ENCODE measurements around the gene IFNAR1. TPM values are rescaled to one million over a fixed set of nuclear protein-coding genes. Genes with fewer than 3 reads are reported as not detected.

The IFNAR1 gene
- total and polyA plus RNA-seq, 9 of the 15 experiments (the other 6 are each of a cell fraction or from before 2014, with no cell fraction given) = 8.6 to 31.8 (median 14.8) TPM

DNA sequence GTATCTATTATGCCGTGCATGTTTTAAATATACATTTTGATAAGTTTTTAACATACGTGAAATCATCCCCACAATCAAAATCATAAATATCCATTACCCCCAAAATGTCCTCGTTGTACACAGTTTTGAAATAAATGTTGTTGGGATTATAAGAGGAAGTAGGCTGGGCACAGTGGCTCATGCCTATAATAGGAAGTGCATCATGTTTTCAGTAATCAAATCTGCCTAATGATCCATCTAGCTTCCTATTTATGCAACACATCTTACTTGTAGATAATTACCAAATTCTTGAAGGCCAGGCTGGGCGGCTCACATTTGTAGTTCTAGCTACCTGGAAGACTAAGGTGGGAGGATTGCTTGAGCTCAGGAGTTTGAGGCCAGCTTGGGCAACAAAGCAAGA lies 63.4 kb downstream of the IFNAR1 start:
- in situ Hi-C loops (cut with MboI) (no loop called here), intact Hi-C loops (cut with micrococcal nuclease) (no loop called here)
- 30% methylated on average over 4 of the region's 4 CpGs for WGBS (ENCODE audit: insufficient coverage, low coverage, missing lambda C conversion rate)
- Histone ChIP-seq H3K4me1 (replicated peaks in 1 of 2; ENCODE audit: control insufficient read depth in 2 of 2, insufficient read depth in 2 of 2, low read length in 2 of 2) (peaks cover 12 to 16% of the 10 kb centered on the region in 2 experiments; a peak in 4 of 5 replicates), H3K9me1 (ENCODE audit: control insufficient read depth, insufficient read depth, low read length) (no peaks in the 10 kb centered on the region), H3K36me3 (ENCODE audit: control insufficient read depth, insufficient read depth, low read length) (no peaks in the 10 kb centered on the region), H2AFZ (ENCODE audit: low read depth, low read length) (no peak overlapping the region), H3K9me3 (replicated peaks; ENCODE audit: control insufficient read depth, insufficient read depth, low read depth, low read length) (no peaks in the 10 kb centered on the region), H3K9ac (ENCODE audit: insufficient read depth in 1 of 2, low read depth in 2 of 2, low read length in 2 of 2) (no peak overlapping the region), H3K27me3 (ENCODE audit: control insufficient read depth in 2 of 2, insufficient read depth in 2 of 2, low read length in 2 of 2) (peaks cover 0 to 8% of the 10 kb centered on the region in 2 experiments; a peak in 1 of 5 replicates), H3K79me2 (ENCODE audit: control insufficient read depth, insufficient read depth, low read length) (no peaks in the 10 kb centered on the region), H3K4me3 (no peak overlapping the region), H3K27ac (ENCODE audit: extremely low read depth, low read depth, low read length) (no peak overlapping the region), H3K4me2 (ENCODE audit: insufficient read depth, low read length) (no peak overlapping the region), H4K20me1 (replicated peaks; ENCODE audit: control insufficient read depth, insufficient read depth, low read length) (no peaks in the 10 kb centered on the region)
- 0 out of 4 replicates have a peak, but pooled peaks of 1 of the 2 experiments have one; percentile 24 for TF ChIP-seq SRF (CRISPR knock-in tag; IDR thresholded peaks at IDR 0.05)
- no peak for TF ChIP-seq ELF2 (CRISPR knock-in tag; IDR thresholded peaks at IDR 0.05)
- TF ChIP-seq, protein P1, sequence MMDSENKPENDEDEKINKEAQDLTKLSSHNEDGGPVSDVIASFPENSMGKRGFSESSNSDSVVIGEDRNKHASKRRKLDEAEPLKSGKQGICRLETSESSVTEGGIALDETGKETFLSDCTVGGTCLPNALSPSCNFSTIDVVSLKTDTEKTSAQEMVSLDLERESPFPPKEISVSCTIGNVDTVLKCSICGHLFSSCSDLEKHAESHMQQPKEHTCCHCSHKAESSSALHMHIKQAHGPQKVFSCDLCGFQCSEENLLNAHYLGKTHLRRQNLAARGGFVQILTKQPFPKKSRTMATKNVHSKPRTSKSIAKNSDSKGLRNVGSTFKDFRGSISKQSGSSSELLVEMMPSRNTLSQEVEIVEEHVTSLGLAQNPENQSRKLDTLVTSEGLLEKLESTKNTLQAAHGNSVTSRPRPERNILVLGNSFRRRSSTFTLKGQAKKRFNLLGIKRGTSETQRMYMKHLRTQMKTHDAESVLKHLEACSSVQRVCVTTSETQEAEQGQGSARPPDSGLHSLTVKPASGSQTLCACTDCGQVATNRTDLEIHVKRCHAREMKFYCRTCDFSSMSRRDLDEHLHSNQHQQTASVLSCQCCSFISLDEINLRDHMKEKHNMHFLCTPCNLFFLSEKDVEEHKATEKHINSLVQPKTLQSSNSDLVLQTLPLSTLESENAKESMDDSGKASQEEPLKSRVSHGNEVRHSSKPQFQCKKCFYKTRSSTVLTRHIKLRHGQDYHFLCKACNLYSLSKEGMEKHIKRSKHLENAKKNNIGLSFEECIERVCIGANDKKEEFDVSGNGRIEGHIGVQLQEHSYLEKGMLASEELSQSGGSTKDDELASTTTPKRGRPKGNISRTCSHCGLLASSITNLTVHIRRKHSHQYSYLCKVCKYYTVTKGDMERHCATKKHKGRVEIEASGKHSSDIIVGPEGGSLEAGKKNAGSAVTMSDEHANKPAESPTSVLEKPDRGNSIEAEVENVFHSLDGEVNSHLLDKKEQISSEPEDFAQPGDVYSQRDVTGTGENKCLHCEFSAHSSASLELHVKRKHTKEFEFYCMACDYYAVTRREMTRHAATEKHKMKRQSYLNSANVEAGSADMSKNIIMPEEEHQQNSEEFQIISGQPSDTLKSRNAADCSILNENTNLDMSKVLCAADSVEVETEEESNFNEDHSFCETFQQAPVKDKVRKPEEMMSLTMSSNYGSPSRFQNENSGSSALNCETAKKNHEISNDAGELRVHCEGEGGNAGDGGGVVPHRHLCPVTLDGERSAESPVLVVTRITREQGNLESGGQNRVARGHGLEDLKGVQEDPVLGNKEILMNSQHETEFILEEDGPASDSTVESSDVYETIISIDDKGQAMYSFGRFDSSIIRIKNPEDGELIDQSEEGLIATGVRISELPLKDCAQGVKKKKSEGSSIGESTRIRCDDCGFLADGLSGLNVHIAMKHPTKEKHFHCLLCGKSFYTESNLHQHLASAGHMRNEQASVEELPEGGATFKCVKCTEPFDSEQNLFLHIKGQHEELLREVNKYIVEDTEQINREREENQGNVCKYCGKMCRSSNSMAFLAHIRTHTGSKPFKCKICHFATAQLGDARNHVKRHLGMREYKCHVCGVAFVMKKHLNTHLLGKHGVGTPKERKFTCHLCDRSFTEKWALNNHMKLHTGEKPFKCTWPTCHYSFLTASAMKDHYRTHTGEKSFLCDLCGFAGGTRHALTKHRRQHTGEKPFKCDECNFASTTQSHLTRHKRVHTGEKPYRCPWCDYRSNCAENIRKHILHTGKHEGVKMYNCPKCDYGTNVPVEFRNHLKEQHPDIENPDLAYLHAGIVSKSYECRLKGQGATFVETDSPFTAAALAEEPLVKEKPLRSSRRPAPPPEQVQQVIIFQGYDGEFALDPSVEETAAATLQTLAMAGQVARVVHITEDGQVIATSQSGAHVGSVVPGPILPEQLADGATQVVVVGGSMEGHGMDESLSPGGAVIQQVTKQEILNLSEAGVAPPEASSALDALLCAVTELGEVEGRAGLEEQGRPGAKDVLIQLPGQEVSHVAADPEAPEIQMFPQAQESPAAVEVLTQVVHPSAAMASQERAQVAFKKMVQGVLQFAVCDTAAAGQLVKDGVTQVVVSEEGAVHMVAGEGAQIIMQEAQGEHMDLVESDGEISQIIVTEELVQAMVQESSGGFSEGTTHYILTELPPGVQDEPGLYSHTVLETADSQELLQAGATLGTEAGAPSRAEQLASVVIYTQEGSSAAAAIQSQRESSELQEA (IDR thresholded peaks at IDR 0.05; ENCODE audit: low read depth) = no peak
- CTCF ChIA-PET (ENCODE audit: low intra/inter-chr PET ratio) = no interaction called here
- BruUV-seq (replicated peaks) = no TSS peak
- no peak for FAIRE-seq
- no peak for DNase-seq (ENCODE audit: extremely low read depth in 1 of 4, low spot score in 3 of 4)
- no peak for ATAC-seq
- POLR2A ChIA-PET = interaction anchor here (0.7 to 1.1 kb wide), 3 partner anchors 10 to 265 kb away, joined by 3 read pairs; no protein-coding TSS in a partner anchor
